ENCODE data around the gene RAP2A.

The RAP2A gene

DNA sequence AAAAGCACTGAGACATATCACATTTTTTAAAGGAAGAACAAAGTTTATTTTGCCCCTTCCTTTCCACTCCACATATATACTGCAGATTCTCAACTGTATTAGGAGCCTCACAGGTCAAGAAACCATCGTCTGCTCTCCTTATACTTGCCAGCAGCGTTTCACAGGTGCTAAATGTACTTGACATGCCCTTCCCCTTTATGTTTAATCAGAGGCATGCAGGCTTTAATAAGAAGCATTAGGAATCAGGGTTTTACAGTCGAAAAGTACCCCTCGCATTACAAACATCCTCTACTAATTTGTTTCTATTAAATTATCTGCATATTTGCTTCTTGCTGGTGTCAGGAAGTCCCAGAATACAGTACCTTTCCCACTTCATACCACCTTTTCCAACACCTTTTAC lies 3.7 kb upstream of the RAP2A start:
- Histone ChIP-seq H3K4me1 (ENCODE audit: control insufficient read depth in 1 of 2, insufficient read depth in 1 of 2, low read depth in 1 of 2, low read length in 1 of 2) (peaks cover 15 to 22% of the 10 kb centered on the region in 2 experiments), H3K27me3 (peaks cover 10% of the 10 kb centered on the region), H3K36me3 (no peaks in the 10 kb centered on the region), H3K9me3 (no peaks in the 10 kb centered on the region), H3K4me3 (ENCODE audit: low read depth in 1 of 2, low read length in 1 of 2) (no peak overlapping the region), H3K27ac (no peak overlapping the region)
- TF ChIP-seq, protein P1, sequence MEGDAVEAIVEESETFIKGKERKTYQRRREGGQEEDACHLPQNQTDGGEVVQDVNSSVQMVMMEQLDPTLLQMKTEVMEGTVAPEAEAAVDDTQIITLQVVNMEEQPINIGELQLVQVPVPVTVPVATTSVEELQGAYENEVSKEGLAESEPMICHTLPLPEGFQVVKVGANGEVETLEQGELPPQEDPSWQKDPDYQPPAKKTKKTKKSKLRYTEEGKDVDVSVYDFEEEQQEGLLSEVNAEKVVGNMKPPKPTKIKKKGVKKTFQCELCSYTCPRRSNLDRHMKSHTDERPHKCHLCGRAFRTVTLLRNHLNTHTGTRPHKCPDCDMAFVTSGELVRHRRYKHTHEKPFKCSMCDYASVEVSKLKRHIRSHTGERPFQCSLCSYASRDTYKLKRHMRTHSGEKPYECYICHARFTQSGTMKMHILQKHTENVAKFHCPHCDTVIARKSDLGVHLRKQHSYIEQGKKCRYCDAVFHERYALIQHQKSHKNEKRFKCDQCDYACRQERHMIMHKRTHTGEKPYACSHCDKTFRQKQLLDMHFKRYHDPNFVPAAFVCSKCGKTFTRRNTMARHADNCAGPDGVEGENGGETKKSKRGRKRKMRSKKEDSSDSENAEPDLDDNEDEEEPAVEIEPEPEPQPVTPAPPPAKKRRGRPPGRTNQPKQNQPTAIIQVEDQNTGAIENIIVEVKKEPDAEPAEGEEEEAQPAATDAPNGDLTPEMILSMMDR (IDR thresholded peaks at IDR 0.05): no peak

DNA sequence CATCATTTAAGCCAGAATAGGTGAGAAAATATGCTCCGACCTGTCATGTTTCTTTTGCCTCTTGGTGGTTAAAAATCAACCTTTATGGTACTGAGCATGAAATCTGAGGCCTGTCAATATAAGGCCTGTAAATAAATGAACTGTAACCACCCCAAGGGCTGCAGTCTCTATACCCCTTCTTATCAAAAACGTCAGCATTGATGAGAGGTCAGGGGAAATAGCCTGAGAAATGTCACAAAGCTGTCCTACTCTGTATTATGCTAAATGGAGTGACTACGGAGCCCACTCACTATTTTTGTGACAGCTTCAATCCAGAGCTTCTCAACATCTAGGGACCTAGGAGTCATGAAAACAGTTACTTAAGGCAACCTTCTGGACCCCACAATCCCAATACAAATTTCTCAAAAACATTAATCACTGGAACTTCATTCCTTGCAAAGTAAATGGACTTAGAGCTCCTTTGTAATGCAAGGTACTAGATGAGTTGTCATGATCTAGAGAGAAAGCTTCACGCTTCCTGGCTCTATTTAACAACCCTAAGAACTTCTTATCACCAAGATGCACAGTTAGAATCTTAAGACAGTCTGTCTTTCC lies 2.7 kb upstream of the RAP2A start:
- Histone ChIP-seq H3K27ac (no peak overlapping the region), H3K4me1 (ENCODE audit: control insufficient read depth in 1 of 2, insufficient read depth in 1 of 2, low read depth in 1 of 2, low read length in 1 of 2) (peaks cover 15 to 22% of the 10 kb centered on the region in 2 experiments), H3K36me3 (no peaks in the 10 kb centered on the region), H3K4me3 (ENCODE audit: low read depth in 1 of 2, low read length in 1 of 2) (no peak overlapping the region), H3K9me3 (no peaks in the 10 kb centered on the region), H3K27me3 (peaks cover 10% of the 10 kb centered on the region)
- TF ChIP-seq, protein P1 (IDR thresholded peaks at IDR 0.05): no peak

DNA sequence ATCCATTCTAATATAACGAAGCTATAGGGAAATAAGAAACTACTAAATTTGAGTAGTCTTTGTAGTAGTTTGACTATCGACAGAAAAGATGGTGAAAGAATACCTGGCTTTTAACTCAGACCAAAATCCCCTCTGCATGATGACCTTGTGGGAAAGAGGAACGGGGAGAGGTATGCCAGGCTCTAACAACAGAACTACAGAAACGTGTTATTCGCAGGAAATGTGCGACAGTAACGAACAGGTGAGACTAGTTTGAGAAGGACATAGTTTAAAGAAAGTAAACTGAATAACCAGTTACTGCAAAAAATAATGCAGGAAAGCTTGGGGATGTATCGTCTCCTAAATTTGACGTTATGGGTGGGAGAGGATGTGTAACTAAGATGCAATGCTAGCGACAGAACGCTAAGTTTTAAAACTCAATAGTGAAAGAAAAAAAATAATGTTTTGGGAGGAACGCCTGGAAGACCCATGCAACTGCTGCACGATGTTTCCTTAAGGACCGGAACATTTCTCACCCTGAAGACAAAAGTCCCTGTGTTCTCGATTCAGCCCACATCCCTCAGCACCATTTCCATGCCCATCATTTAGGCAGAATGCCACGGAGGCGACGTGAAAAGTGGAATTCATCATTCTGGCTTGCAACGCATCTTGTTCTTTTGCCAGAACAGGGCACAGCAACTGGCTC lies 1.6 kb upstream of the RAP2A start:
- Histone ChIP-seq H3K36me3 (no peaks in the 10 kb centered on the region), H3K4me1 (ENCODE audit: control insufficient read depth in 1 of 2, insufficient read depth in 1 of 2, low read depth in 1 of 2, low read length in 1 of 2) (peaks cover 15 to 22% of the 10 kb centered on the region in 2 experiments), H3K27me3 (peaks cover 10% of the 10 kb centered on the region), H3K27ac (peak overlapping the region; percentile 96), H3K9me3 (no peaks in the 10 kb centered on the region), H3K4me3 (ENCODE audit: low read depth in 1 of 2, low read length in 1 of 2) (peak overlapping the region; percentile 86 to 98)
- TF ChIP-seq, protein P1 (IDR thresholded peaks at IDR 0.05): no peak

DNA sequence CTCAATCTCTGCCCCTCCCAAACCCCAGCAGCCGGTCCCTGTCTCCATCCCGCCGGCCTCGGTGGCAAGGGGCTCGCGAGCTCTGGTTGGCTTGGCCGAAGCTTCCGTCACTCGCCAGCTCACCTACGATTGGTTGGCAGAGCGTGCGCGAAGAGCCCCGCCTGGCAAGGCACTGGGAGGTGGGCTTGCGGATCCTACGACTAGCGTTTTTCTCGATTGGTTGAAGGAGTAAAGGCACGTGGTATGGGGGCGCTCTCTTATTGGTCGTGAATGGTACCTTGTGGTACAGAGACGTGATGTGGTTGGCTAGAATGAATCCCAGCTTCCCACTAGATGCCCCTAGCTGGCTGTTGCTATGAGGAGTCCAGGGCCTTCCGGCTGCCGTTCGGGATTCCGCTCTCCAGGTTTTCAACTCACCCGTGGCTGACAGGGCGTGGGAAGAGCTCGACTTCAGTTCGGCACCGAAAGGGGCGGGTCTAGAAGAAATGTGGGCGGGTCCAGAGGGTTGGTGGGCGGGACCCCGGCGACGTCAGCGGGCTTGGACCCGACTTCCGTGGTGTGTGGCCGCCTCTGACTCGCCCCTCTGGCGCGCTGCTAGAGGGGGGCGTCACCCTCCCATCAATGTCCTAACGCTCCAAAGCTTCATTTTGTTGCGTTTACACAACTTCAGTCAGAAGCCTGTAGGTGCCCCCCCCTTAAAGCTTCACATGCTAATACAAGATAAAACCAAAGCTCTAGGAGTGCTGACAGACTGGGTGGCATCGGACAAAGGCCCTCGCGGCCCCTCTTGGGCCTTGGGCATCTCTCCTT lies 847 bp upstream of the RAP2A start:
- TF ChIP-seq, protein P1 (IDR thresholded peaks at IDR 0.05): peak; percentile 1
- H3K4me1 ChIP-seq (ENCODE audit: control insufficient read depth in 1 of 2, insufficient read depth in 1 of 2, low read depth in 1 of 2, low read length in 1 of 2): peaks cover 15 to 22% of the 10 kb centered on the region in 2 experiments
- H3K27ac ChIP-seq: peak overlapping the region; percentile 96
- H3K27me3 ChIP-seq: peaks cover 10% of the 10 kb centered on the region
- H3K9me3 ChIP-seq: no peaks in the 10 kb centered on the region
- no peaks in the 10 kb centered on the region for H3K36me3 ChIP-seq
- peak overlapping the region; percentile 86 to 98 for H3K4me3 ChIP-seq (ENCODE audit: low read depth in 1 of 2, low read length in 1 of 2)

DNA sequence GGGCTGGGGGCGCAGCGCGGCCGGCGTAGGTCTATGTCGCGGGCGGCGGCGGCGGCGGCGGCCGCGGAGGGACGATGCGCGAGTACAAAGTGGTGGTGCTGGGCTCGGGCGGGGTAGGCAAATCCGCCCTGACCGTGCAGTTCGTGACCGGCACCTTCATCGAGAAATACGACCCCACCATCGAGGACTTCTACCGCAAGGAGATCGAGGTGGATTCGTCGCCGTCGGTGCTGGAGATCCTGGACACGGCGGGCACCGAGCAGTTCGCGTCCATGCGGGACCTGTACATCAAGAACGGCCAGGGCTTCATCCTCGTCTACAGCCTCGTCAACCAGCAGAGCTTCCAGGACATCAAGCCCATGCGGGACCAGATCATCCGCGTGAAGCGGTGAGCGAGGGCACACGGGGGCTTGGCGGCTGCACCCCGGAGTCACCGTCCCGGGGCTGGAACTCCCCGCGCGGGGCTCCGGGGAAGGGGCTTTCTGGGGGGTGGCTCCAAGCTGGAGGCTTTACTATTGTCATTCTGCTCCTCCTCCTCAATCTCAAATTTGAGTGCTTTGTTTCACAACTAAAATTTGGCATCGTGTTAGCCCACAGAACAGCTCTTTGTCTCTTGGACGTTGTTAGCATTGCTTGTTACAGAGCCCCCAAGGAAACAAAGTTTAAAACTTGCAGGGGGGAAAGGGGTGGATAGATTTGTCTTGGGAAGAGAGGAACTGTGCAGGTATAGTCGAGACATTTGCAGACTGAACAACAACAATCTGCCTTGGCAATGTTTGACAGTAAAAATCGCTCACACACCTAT lies 630 bp downstream of the RAP2A start:
- Histone ChIP-seq H3K9me3 (no peaks in the 10 kb centered on the region), H3K4me1 (ENCODE audit: control insufficient read depth in 1 of 2, insufficient read depth in 1 of 2, low read depth in 1 of 2, low read length in 1 of 2) (peaks cover 15 to 26% of the 10 kb centered on the region in 2 experiments)

More for the DNA sequence above, 630 bp downstream of the RAP2A start:
- H3K36me3 ChIP-seq: no peaks in the 10 kb centered on the region
- peak overlapping the region; percentile 69 to 98 for H3K4me3 ChIP-seq (ENCODE audit: low read depth in 1 of 2, low read length in 1 of 2)
- TF ChIP-seq, protein P1 (IDR thresholded peaks at IDR 0.05): no peak
- peaks cover 10% of the 10 kb centered on the region for H3K27me3 ChIP-seq
- peak overlapping the region; percentile 28 for H3K27ac ChIP-seq

All from neutrophil (primary cell).